Amygdala (tissue), 56 donors: ENCODE measurements around the gene PTPA.
"Not testable (repeated sequence)": the region's sequence is repeated elsewhere in the genome, so short reads cannot be mapped to it uniquely, and the experiment has no call there.

Experiments used
- DNase-seq, 56 donors: peaks; one replicate each; lab custom pipeline; 2025; lab: John Stamatoyannopoulos, UW

Gene PTPA

GRCh38 chr9:129185991-129186390 is 74.8 kb downstream of the PTPA start:
- DNase-seq: no peak

DNA sequence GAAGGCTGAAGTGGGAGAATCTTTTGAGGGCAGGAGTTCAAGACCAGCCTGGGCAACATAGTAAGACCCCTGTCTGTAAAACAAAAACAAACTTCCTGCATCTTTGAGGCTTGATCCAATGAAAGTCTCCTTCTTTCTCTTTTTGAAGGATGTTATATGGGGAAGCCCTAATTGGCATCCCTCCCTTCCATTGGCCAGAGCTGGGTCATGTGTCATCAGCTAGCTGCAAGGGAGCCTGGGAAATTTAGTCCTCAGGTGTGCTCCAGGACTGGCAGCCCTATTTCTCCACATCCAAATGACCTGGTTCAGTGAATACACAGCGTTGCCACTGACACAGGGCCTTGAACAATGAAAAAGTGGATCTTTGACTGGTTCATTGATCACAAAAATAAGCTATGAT is 75.8 kb downstream of the PTPA start:
- DNase-seq: no peak

DNA sequence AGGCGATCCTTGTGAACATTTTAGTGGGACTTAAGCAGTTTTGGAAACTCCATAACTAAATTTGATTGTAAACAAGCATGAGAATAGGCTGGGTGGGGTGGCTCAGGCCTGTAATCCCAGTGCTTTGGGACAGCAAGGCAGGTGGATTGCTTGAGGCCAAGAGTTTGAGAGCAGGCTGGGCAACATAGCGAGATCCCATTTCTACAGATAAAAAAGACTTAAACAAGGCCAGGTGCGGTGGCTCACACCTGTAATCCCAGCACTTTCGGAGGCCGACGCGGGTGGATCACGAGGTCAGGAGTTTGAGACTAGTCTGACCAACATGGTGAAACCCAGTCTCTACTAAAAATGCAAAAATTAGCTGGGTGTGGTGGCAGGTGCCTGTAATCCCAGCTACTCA is 78.8 kb downstream of the PTPA start:
- DNase-seq: not testable (repeated sequence)

- no peak for DNase-seq
Measured at GRCh38 chr9:129191234-129191633, 80.0 kb downstream of the PTPA start.

DNA sequence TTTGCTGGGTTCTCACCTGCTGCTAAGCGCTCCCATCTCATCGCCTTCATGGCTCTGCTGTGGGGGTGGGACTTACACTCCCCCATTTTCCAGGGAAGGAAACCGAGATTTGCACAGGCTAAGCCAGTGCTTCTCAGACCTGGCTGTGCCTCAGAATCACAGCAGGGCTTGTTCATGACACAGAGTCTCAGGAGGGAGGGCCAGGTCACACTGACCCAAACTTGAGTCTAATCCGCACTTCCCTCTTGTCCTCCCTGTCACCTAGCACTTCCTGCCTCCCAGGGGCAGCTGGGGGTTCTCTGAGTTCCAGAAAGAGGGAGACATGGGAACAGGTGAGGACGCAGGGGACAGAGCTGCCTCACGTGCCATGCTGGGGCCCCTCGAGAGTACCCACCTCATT is 82.4 kb downstream of the PTPA start:
- no peak for DNase-seq

DNA sequence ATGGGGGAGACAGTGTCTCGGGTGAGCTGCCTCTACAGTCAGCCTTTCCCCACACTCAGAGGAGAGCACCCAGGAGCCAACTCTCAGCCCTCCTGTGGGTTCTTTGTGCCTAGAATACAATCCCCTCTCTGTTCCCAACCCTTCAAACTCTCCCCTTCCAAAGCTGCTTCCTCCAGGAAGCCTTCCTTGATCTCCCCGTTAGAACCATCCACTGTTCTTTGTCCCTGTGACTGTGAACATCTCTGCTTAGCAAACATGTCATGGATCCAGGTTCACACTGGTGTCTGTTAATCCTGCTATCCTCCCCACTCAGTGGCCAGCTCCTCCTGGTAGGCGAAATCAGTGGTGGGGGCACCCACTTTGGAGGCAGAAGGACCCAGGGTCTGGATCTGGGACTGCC is 83.0 kb downstream of the PTPA start:
- no peak for DNase-seq

- no peak for DNase-seq
Measured at GRCh38 chr9:129195606-129196005, 84.4 kb downstream of the PTPA start.

DNA sequence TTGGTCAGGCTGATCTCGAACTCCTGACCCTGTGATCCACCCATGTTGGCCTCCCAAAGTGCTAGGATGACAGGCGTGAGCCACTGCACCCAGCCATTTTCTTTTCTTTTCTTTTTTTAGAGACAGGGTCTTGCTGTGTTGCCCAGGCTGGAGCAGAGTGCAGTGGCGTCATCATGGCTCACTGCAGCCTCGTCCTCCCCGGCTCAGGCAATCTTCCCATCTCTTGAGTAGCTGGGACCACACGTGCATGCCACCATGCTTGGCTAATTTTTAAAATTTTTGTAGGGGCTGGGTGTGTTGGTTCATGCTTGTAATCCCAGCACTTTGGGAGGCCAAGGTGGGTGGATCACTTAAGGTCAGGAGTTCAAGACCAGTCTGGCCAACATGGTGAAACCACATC is 85.8 kb downstream of the PTPA start:
- not testable (repeated sequence) for DNase-seq

- DNase-seq: peak in 1 of 56 donors; percentile 76
Measured at GRCh38 chr9:129197978-129198318, 86.7 kb downstream of the PTPA start.
